G401 (cell line): ENCODE results near the gene EEF1E1. TPM values are rescaled to one million over a fixed set of nuclear protein-coding genes. Genes with fewer than 3 reads are reported as not detected.

Source experiments
- total RNA-seq: library from RNA; depleted of rRNA; stranded (reverse); fragments of >200 nt; shearing (Covaris generic); gene quantifications from 2 replicates; pipeline ENCODE4 v1.2.3, GENCODE V29; 2014; rRNA removed

EEF1E1 gene
- total RNA-seq, 1 experiment from 2014 or later: 198 TPM

Other genes starting within 250 kb of the EEF1E1 start
- gene TXNDC5, start 191.8 kb downstream of the EEF1E1 start, total RNA-seq: 250 and 311 TPM in 2 replicates
- 18.5 and 40.9 TPM in 2 replicates for gene BLOC1S5, start 38.2 kb downstream of the EEF1E1 start, total RNA-seq